GM12865 (cell line): ENCODE results near the gene CCDC70.

ENCODE experiments used
- DNase-seq: peaks from one replicate; pipeline ENCODE4 v3.0.0; 2010; ENCODE audit warnings: low read depth
- H3K4me3 ChIP-seq: 2 replicates; pipeline ENCODE4 v1.5.1; 2011; ENCODE audit warnings: mild to moderate bottlenecking, low read depth, low read length, control low read depth
- CTCF ChIP-seq: IDR thresholded peaks from 2 replicates; pipeline ENCODE4 v1.5.1; 2011; ENCODE audit warnings: low read length, control low read depth, low read depth, inconsistent platforms; ENCODE audit not compliant: insufficient read depth; ENCODE audit errors: missing control alignments

The CCDC70 gene

DNA sequence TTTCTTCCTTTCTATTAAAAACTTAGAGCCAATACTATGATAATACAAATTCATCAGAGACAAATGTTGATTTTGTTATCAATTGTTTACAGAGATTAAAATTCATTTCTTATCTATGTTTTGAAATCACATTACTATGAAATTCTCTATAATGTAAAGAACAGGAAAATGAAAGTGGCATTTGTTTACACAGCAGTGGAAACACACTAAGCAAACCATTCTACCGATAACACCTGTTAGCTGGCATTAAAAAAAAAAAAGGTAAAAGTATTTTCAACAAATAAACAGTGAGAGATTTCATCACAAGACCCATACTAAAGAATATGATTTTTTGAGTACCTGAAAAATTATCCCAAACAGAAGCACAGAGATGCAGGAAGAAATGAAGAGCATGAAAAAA is 4.8 kb upstream of the CCDC70 start:
- no peak for TF ChIP-seq CTCF
- no peak overlapping the region for H3K4me3 ChIP-seq
- no peak for DNase-seq

DNA sequence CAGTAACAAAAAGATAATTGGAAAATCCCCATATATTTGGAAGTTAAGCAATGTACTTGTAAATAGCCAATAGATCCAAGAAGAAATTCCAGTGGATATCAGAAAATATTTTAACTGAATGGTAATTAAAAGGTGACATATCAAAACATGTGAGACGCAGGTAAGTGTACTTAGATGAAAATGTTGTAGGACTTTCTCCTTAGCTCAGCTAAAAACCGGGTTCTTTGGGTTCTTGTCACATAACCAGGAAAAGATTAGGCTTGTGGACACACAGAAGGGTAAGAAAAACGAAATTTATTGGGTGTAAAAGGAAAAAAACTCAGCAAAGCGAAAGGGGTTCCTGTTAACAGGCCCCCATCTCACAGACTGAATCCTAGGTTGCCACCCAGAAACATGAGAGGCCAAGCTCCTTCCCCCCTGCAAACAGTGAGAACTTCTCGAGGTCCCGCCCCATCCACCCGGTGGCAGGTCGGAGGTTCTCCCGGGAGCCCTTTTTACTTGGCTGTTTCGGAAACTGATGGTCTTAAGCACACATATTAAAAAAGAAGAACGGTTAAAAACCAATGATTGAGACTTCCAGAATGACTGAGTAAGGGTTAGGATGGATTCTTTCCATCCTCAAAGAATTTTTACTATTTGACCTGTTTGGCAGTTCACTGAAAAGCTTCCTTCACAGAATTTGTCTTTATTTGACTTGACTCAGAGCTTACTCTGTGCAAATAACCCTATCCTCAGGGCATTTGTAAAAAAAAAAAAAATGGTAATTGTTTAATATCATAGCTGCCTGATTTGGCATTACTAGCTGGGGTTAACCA is 3.1 kb upstream of the CCDC70 start:
- no peak for TF ChIP-seq CTCF
- no peak for DNase-seq
- H3K4me3 ChIP-seq, result no peak overlapping the region

DNA sequence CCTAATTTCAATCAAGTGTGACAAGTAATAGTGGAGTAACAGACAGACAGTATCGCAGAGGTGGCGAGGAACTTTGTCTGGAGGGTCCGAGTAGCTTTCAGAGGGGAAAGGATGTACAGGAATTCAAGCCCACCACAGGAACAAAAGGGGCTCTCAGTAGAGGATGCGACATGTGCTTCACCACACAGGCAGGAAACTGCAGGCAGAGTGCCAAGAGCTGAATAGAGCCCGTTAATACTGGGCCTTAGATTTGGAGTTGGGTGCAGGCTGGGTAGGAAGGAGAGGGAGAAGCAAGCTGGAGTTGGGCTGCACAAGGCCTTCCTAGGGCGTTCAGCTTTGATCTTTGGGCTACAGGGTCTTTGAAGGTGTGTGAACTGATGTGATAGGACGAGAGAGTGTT is 1.2 kb downstream of the CCDC70 start:
- DNase-seq, result no peak
- TF ChIP-seq CTCF, result no peak
- H3K4me3 ChIP-seq, result no peak overlapping the region

DNA sequence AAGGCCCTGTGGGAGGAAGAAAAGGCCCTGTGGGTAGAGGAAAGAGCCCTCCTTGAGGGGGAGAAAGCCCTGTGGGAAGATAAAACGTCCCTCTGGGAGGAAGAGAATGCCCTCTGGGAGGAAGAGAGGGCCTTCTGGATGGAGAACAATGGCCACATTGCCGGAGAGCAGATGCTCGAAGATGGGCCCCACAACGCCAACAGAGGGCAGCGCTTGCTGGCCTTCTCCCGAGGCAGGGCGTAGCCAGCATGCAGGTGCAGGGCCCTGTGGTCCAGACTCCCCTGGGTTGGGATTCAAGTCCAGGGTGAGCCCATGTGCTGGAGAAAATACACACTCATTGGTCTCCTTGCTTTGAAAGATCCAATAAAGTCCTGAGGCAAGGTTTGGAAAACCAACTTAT is 4.1 kb downstream of the CCDC70 start:
- H3K4me3 ChIP-seq, result no peak overlapping the region
- no peak for DNase-seq
- no peak for TF ChIP-seq CTCF

DNA sequence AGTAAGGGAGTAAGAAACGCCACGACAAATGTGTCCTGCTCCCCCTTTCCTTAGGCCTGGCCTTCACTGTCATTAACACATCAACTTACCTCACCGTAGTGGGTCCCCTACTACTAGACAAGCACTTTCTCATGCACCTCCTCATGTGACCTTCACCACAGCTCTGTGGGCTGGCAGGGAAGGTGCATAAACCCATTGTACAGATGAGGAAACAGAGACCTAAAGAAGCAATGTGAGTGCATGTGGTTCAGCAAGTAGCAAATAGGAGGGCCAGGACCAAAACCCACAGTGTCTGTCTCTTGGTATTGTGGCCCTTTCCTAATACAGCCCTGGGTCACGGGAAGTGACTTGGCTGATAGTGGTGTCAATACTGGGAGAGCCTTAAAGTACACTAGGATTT is 5.3 kb downstream of the CCDC70 start:
- no peak for DNase-seq
- no peak for TF ChIP-seq CTCF
- H3K4me3 ChIP-seq, result no peak overlapping the region

DNA sequence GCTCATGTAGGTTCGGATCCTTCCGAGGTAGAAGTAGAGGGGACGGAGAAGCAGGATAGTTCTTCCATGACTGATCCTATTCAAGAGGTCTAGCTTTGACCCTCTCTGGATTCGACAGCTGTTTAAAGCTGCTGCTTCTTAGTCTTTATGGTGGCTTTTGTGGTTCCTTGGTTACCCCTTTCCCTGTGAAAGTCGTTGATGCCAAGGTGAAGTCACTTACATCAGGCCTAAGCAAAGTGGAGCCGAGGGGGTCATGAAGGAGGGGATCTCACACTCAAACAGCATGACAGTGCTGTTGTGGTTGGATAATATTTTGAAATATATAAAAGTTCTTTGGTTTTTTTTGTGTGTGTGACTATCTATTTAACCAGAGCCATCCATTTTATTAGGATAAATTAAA is 8.1 kb downstream of the CCDC70 start:
- H3K4me3 ChIP-seq, result no peak overlapping the region
- TF ChIP-seq CTCF, result no peak
- no peak for DNase-seq

- no peak overlapping the region for H3K4me3 ChIP-seq
- no peak for TF ChIP-seq CTCF
- no peak for DNase-seq
Measured at GRCh38 chr13:51870616-51871015, 8.8 kb downstream of the CCDC70 start.
